Prostate gland (tissue), 2 donors: Measurements from ENCODE around the gene ITPRID1. TPM values are rescaled to one million over a fixed set of nuclear protein-coding genes. Genes with fewer than 3 reads are reported as not detected.

Source experiments
- DNase-seq: peaks from one replicate; pipeline ENCODE4 v3.0.0-alpha.2; 2019; ENCODE audit warnings: low spot score
- H3K27ac ChIP-seq, 2 donors: fragments of 200-600 bp; sonication (generic); 2 replicates each; pipeline ENCODE4 v1.5.1; 2017 to 2019
- H3K27me3 ChIP-seq: fragments of 200-600 bp; sonication (generic); replicated peaks from 2 replicates; pipeline ENCODE4 v1.5.1; 2019; ENCODE audit not compliant: insufficient read depth
- H3K36me3 ChIP-seq, 2 donors: fragments of 200-600 bp; sonication (generic); 1 replicate in 1 of 2; 2 replicates in 1 of 2; pipeline versions ENCODE4 v1.5.1 to v1.8.1; 2017 to 2019
- H3K4me1 ChIP-seq: fragments of 200-600 bp; sonication (generic); replicated peaks from 2 replicates; pipeline ENCODE4 v1.5.1; 2019
- H3K4me3 ChIP-seq, 2 donors: fragments of 200-600 bp; sonication (generic); 2 replicates each; pipeline ENCODE4 v1.5.1; 2017 to 2019
- H3K9me3 ChIP-seq: fragments of 200-600 bp; sonication (generic); 2 replicates; pipeline ENCODE4 v1.5.1; 2017
- CTCF ChIP-seq, 4 experiments: fragments of 200-600 bp in 2 of 4; fragments of 450-650 bp in 2 of 4; sonication (generic) in 2 of 4; IDR thresholded peaks; 1 replicate in 3 of 4; 2 replicates in 1 of 4; pipeline ENCODE4 v1.5.1; 2016 to 2019; ENCODE audit warnings: antibody characterized with exemption in 4 of 4, mild to moderate bottlenecking in 2 of 4, moderate library complexity in 2 of 4
- POLR2A ChIP-seq: fragments of 450-650 bp; IDR thresholded peaks from one replicate; pipeline ENCODE4 v1.6.1; 2016; ENCODE audit warnings: antibody characterized with exemption, mild to moderate bottlenecking
- POLR2AphosphoS5 ChIP-seq: sonication (generic); formaldehyde crosslinking; IDR thresholded peaks from one replicate; pipeline ENCODE4 v1.6.1; 2017; ENCODE audit warnings: antibody characterized with exemption
- WGBS: methylation state at CpG from one replicate; pipeline ENCODE4 v1.1.5; 2018; 5-methylcytosine and 5-hydroxymethylcytosine counted together
- intact Hi-C: fragments of 100-400 bp; cut with DNase I; formaldehyde crosslinking; loops from one replicate; pipeline ENCODE4 v1.14.2; 2022
- total RNA-seq, 2 donors: library from RNA; depleted of rRNA; stranded (reverse); fragments of >200 nt; gene quantifications; one replicate each; pipeline ENCODE4 v1.1.0, GENCODE V29; 2016

Gene ITPRID1
- total RNA-seq, 2 donors from 2014 or later = 0.17 TPM; not detected in 1

GRCh38 chr7:31508823-31509222 is 5.1 kb upstream of the ITPRID1 start:
- WGBS = 82% methylated on average over 5 of the region's 5 CpGs
- H3K4me3 ChIP-seq = no peak overlapping the region
- H3K9me3 ChIP-seq = no peaks in the 10 kb centered on the region
- H3K4me1 ChIP-seq = no peaks in the 10 kb centered on the region
- intact Hi-C loops = no loop called here
- no peak for TF ChIP-seq POLR2A
- H3K36me3 ChIP-seq = no peaks in the 10 kb centered on the region
- H3K27me3 ChIP-seq = no peaks in the 10 kb centered on the region
- DNase-seq = no peak
- no peak overlapping the region for H3K27ac ChIP-seq

GRCh38 chr7:31512166-31512565 is 1.7 kb upstream of the ITPRID1 start:
- DNase-seq = no peak
- intact Hi-C loops = no loop called here
- H3K27ac ChIP-seq = no peak overlapping the region
- WGBS = 68% methylated on average over 2 of the region's 2 CpGs
- H3K4me1 ChIP-seq = no peaks in the 10 kb centered on the region
- H3K36me3 ChIP-seq = no peaks in the 10 kb centered on the region
- TF ChIP-seq POLR2AphosphoS5 (no peak), POLR2A (no peak), CTCF (IDR thresholded peaks at IDR 0.05) (no peak)
- H3K4me3 ChIP-seq = no peak overlapping the region
- no peaks in the 10 kb centered on the region for H3K9me3 ChIP-seq
- H3K27me3 ChIP-seq = no peaks in the 10 kb centered on the region

GRCh38 chr7:31516680-31517502 is 3.0 kb downstream of the ITPRID1 start:
- Histone ChIP-seq H3K27ac (no peak overlapping the region), H3K9me3 (no peaks in the 10 kb centered on the region), H3K27me3 (no peaks in the 10 kb centered on the region), H3K36me3 (no peaks in the 10 kb centered on the region), H3K4me3 (no peak overlapping the region), H3K4me1 (no peaks in the 10 kb centered on the region)
- intact Hi-C loops = no loop called here
- no peak for DNase-seq
- WGBS = 91% methylated on average over 16 of the region's 16 CpGs
- TF ChIP-seq CTCF (IDR thresholded peaks at IDR 0.05) (no peak), POLR2AphosphoS5 (no peak), POLR2A (no peak)

- Histone ChIP-seq H3K9me3 (no peaks in the 10 kb centered on the region), H3K4me1 (no peaks in the 10 kb centered on the region), H3K27ac (no peak overlapping the region), H3K4me3 (no peak overlapping the region), H3K27me3 (no peaks in the 10 kb centered on the region), H3K36me3 (no peaks in the 10 kb centered on the region)
- no peak for DNase-seq
- TF ChIP-seq POLR2AphosphoS5 (no peak), CTCF (IDR thresholded peaks at IDR 0.05) (no peak), POLR2A (no peak)
- intact Hi-C loops = no loop called here
- 90% methylated on average over 29 of the region's 31 CpGs for WGBS
These were observed 3.6 kb downstream of the ITPRID1 start for GRCh38 chr7:31517513-31517912.

GRCh38 chr7:31518766-31519165 is 4.9 kb downstream of the ITPRID1 start:
- TF ChIP-seq POLR2A = no peak
- no peak for TF ChIP-seq POLR2AphosphoS5
- no peak for TF ChIP-seq CTCF (IDR thresholded peaks at IDR 0.05)
- whole genome bisulfite sequencing = 93% methylated on average over 4 of the region's 4 CpGs
- intact Hi-C loops = no loop called here

More at GRCh38 chr7:31518766-31519165, 4.9 kb downstream of the ITPRID1 start:
- no peaks in the 10 kb centered on the region for H3K27me3 ChIP-seq
- no peak for DNase-seq
- H3K4me1 ChIP-seq = no peaks in the 10 kb centered on the region
- H3K4me3 ChIP-seq = no peak overlapping the region
- no peaks in the 10 kb centered on the region for H3K36me3 ChIP-seq
- H3K9me3 ChIP-seq = no peaks in the 10 kb centered on the region
- no peak overlapping the region for H3K27ac ChIP-seq
